ENCODE measurements around the gene TMEM175. TPM values are rescaled to one million over a fixed set of nuclear protein-coding genes. Genes with fewer than 3 reads are reported as not detected.

TMEM175 gene
- total and polyA plus RNA-seq, 12 donors = 15.6 to 49.6 (median 19.0) TPM

DNA sequence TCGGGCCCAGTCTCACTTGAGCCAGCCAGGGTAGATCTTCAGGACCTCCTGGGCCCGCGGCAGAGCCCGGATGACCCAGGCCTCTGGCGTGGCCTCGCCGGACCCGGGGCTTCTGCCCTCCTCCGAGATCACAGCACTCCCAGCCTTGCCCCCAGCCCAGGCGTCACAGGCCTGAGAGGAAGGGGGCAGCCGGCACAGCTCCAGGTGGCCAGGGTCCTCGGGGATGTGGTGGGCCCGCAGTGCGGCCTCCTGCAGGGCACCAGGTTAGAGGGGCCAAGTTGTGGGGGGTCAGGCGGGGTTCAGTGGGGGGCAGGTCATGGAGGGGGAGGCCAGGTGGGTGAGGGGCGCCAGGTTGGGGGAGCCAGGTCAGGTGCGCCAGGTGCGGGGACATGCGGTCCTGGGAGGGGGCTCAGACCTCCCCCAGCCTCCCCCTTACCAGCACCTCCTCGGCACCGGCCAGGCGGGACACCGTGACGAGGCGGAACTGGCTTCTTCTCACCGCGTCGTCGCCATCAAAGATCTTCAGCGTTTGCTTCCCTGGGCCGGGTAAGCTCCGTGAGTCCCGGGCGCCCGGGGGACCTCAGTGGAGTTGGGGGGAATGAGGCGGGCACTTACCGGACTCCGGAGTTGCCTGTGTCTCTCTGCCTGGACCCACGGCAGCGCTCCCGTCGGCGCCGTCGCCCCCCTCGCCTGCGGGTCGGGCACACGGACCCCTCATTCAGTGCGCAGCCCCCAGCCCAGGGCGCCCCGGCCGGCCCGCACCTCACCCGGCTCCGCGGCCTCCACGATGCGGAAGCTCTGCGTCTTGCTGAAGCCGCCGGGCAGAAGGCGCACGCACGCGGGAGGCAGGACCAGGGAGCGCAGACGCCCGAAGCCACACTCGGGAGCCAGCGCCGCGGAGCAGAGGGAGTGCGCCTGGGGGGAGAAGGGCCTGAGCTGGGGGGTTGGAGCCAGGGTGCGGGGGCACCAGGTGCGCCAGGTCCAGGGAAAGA, 35.1 kb downstream of the TMEM175 start:
- peaks cover 0 to 10% (median 0%) of the 10 kb centered on the region in 7 donors for H3K27me3 ChIP-seq
- H3K36me3 ChIP-seq = peaks cover 0 to 40% (median 17%) of the 10 kb centered on the region in 9 donors
- DNase-seq (peak in 1 of 2 donors; percentile 11), ATAC-seq (no peak)
- H3K9me3 ChIP-seq = no peaks in the 10 kb centered on the region
- TF ChIP-seq, protein P1, sequence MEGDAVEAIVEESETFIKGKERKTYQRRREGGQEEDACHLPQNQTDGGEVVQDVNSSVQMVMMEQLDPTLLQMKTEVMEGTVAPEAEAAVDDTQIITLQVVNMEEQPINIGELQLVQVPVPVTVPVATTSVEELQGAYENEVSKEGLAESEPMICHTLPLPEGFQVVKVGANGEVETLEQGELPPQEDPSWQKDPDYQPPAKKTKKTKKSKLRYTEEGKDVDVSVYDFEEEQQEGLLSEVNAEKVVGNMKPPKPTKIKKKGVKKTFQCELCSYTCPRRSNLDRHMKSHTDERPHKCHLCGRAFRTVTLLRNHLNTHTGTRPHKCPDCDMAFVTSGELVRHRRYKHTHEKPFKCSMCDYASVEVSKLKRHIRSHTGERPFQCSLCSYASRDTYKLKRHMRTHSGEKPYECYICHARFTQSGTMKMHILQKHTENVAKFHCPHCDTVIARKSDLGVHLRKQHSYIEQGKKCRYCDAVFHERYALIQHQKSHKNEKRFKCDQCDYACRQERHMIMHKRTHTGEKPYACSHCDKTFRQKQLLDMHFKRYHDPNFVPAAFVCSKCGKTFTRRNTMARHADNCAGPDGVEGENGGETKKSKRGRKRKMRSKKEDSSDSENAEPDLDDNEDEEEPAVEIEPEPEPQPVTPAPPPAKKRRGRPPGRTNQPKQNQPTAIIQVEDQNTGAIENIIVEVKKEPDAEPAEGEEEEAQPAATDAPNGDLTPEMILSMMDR (IDR thresholded peaks at IDR 0.05) = no peak
- H3K4me3 ChIP-seq = peak overlapping the region in 2 of 10 donors; percentile 2 to 14
- H3K4me1 ChIP-seq = peaks cover 7 to 28% (median 13%) of the 10 kb centered on the region in 9 donors
- H3K27ac ChIP-seq = no peak overlapping the region
- WGBS, 2 donors = 44 to 47% methylated on average over 72 to 76 of the region's 76 CpGs
- intact Hi-C loops (cut with DNase I) = no loop called here

GRCh38 chr4:968221-968620, 36.0 kb downstream of the TMEM175 start:
- peaks cover 0 to 10% (median 0%) of the 10 kb centered on the region in 7 donors for H3K27me3 ChIP-seq
- H3K27ac ChIP-seq = no peak overlapping the region
- TF ChIP-seq, protein P1 (IDR thresholded peaks at IDR 0.05) = no peak
- ATAC-seq (no peak), DNase-seq (no peak)
- 23 to 28% methylated on average over 24 of the region's 24 CpGs for WGBS, 2 donors
- H3K4me3 ChIP-seq = no peak overlapping the region
- H3K4me1 ChIP-seq = peaks cover 9 to 33% (median 19%) of the 10 kb centered on the region in 9 donors
- intact Hi-C loops (cut with DNase I) = no loop called here
- no peaks in the 10 kb centered on the region for H3K9me3 ChIP-seq
- peaks cover 0 to 34% (median 11%) of the 10 kb centered on the region in 9 donors for H3K36me3 ChIP-seq

GRCh38 chr4:968621-969394, 36.5 kb downstream of the TMEM175 start:
- H3K36me3 ChIP-seq = peaks cover 0 to 32% (median 11%) of the 10 kb centered on the region in 9 donors
- intact Hi-C loops (cut with DNase I) = no loop called here
- H3K27ac ChIP-seq = no peak overlapping the region
- ATAC-seq (no peak), DNase-seq (no peak)
- H3K4me3 ChIP-seq = no peak overlapping the region
- TF ChIP-seq, protein P1 (IDR thresholded peaks at IDR 0.05) = no peak
- H3K27me3 ChIP-seq = peaks cover 0 to 10% (median 0%) of the 10 kb centered on the region in 7 donors
- H3K4me1 ChIP-seq = peaks cover 9 to 33% (median 21%) of the 10 kb centered on the region in 9 donors
- 83 to 87% methylated on average over 23 of the region's 23 CpGs for WGBS, 2 donors
- H3K9me3 ChIP-seq = no peaks in the 10 kb centered on the region
